GM20000 (cell line): ENCODE data around the gene PCGF5.

Source experiments
- DNase-seq: peaks from one replicate; pipeline ENCODE4 v3.0.0; 2012; ENCODE audit warnings: low spot score
- TF ChIP-seq, protein P1 (sequence below): IDR thresholded peaks from 2 replicates; pipeline ENCODE4 v1.5.1; 2012; ENCODE audit warnings: mild to moderate bottlenecking, control low read depth; ENCODE audit errors: extremely low read depth, missing control alignments

PCGF5 gene

DNA sequence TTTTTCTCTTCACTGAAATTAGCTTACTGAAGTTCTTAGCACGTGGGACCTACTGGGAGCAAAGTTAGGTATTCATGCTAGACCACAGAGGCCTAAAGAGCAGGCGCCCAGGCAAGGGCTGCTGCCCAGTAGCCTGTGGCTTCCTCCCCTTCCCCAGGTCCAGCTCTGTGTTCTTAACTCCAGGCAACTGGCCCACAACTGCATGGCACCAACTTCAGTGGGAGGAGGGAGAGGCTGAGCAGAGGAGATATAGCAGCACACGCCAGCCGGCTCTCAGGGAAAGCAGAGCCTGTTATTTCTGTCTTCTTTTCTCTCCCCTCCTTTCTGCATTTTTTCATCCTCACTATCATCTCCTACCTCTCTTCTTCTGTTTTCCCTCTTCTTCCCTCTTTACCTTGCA lies 67.4 kb downstream of the PCGF5 start:
- TF ChIP-seq, protein P1, sequence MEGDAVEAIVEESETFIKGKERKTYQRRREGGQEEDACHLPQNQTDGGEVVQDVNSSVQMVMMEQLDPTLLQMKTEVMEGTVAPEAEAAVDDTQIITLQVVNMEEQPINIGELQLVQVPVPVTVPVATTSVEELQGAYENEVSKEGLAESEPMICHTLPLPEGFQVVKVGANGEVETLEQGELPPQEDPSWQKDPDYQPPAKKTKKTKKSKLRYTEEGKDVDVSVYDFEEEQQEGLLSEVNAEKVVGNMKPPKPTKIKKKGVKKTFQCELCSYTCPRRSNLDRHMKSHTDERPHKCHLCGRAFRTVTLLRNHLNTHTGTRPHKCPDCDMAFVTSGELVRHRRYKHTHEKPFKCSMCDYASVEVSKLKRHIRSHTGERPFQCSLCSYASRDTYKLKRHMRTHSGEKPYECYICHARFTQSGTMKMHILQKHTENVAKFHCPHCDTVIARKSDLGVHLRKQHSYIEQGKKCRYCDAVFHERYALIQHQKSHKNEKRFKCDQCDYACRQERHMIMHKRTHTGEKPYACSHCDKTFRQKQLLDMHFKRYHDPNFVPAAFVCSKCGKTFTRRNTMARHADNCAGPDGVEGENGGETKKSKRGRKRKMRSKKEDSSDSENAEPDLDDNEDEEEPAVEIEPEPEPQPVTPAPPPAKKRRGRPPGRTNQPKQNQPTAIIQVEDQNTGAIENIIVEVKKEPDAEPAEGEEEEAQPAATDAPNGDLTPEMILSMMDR, result no peak
- no peak for DNase-seq

DNA sequence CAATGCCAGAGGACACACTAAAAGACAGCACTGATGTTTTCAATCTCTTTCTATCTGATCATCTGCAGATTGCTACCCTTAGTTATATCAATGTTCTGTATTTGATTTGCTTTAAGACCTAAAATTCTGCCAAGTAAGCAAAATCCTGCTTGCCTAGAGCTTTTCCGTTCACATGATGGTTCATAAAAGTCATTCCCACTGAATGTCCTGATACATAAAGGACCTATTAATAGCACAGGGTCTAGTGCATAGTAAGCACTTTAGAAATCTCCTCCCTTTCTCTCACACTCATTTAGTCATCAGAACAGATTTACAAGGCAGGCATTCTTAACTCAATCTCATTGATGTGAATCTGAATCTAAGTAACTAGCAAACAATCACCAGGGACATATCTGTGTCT lies 68.8 kb downstream of the PCGF5 start:
- TF ChIP-seq, protein P1, result no peak
- no peak for DNase-seq

DNA sequence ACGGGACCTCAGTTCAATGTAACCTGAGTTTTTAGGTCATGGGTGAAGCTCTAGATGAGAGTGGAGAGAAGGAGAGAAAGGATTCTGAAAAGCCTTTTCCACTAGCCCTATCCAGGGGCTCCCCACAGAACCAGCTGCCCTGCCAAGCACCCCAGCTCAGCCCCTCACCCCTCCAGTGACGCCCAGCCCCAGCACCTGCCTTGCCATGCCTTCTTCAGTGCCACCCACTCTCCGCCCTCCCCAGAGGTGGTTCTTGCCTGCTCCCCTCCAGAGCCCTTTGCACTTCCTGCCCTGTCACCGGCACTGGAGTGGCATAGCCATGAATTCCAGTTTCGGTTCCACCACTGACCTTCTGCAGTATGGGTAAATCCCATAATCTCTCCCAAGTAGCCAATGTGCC lies 70.1 kb downstream of the PCGF5 start:
- DNase-seq, result no peak

DNA sequence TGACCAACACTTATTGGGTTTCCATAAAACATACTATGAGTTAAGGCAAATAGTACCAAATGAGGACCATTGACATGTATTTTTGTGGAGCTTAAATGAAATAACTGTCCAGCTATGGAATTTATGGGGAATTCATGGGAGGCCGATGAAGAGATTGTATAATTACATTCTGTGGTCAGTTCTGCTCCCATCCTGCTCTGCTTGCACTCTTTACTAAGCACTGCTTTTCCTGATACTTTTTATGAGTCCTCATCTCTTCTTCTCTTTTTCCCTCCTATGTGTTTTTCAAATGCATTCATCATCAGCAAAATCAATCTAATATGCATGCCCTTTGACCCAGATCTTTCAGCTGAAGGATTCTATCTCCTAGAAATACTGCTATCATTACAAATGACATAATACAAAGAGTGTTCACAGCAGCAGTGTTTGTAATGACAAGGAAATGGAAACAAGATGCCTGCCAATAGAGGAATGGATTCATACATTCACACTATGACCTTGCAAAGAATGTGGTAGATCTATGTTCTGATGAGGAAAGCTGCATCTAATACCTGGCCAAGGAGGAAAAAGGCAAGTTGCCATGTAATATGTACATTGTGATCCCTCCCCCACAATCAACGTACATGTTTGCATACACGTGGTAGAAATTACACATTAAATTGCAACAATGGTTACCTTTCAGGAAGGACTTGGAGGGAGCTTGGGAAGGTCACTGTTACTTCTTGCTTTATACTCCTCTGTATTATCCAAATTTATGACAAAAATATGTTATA lies 73.9 kb downstream of the PCGF5 start:
- DNase-seq, result no peak
- TF ChIP-seq, protein P1, result no peak

More for the DNA sequence above, 70.1 kb downstream of the PCGF5 start:
- TF ChIP-seq, protein P1, result no peak

DNA sequence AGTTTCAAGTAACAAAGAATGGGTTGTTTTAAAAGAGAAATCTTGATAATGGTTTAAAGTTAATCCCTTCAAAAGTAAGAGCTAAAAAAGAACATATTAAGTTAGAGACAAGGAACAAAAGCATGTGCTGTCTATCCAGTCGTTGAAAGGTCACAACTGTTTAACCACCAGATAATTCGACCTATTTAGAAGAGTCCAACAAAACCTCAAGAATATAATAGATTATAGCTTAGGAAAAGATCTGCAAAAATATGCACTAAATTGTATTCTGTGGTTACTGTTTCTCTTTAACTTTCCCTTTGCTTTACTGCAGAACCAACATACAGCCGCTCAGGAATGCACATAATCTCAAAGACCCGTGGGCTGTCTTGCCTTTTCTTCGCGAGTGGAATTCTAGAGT lies 74.9 kb downstream of the PCGF5 start:
- TF ChIP-seq, protein P1, result no peak
- DNase-seq, result no peak

DNA sequence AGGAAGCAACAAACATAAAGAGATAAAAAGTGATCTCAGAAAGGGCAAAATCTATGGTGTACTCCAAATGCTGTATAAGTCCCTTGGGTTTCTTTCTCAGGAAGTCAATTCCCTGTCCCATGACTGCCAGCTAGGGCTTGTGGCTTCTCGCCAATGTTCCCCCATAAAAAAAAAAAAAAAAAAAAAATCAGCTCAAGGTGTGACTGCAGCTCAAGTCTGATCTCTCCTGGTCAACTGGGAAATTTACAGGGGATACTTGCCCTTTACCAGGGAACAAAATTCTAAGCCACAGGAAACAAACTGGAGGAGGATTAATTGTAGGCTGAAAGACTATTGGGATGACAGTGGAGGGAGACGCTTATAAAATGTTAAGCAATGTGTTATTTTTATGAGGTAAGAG lies 76.0 kb downstream of the PCGF5 start:
- TF ChIP-seq, protein P1, result no peak
- no peak for DNase-seq

DNA sequence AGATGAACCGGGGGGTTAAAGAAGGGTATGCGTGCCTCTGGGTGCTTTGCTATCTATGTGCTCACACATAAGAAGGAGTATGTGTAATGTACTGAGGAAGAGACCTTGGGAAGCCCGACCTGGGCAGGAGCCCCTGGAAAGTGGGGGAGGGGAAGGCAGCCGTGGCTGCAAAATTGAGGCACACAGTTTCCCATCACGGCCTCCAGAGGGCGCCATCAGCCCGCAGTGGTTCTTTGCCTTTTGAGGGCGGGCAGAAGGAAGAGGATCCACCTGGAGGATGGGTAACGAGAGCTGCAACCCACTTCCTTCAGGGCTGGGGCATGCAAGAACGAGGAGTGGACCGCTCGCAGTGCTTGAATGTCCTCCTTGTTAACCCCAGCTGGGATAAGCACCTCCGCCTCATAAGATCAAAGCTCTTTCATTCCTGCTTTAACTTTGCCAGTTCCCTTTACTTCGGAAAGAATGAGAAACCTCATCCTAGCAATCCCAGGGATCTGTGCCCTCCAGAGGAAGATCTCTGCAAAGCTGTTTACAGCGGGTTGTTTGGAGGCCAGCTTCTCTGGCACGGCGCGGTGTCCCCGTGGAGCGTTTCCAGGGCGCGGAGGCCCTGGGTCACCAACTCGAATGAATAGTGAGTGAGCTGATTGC lies 77.9 kb downstream of the PCGF5 start:
- DNase-seq, result peak; percentile 75
- TF ChIP-seq, protein P1, result peak; percentile 65
